ENCODE measurements around the gene CFAP43. TPM values are rescaled to one million over a fixed set of nuclear protein-coding genes. Genes with fewer than 3 reads are reported as not detected.
A peak's percentile ranks its signal among the peaks of the same experiment; 100 is the strongest.
"Not testable (repeated sequence)": the region's sequence is repeated elsewhere in the genome, so short reads cannot be mapped to it uniquely, and the experiment has no call there.

CFAP43 gene
- total RNA-seq, 1 experiment from 2014 or later, result 0.69 TPM

GRCh38 chr10:104256335-104256961, 24.3 kb upstream of the CFAP43 start:
- DNase-seq (ENCODE audit: low read depth), result no peak

DNA sequence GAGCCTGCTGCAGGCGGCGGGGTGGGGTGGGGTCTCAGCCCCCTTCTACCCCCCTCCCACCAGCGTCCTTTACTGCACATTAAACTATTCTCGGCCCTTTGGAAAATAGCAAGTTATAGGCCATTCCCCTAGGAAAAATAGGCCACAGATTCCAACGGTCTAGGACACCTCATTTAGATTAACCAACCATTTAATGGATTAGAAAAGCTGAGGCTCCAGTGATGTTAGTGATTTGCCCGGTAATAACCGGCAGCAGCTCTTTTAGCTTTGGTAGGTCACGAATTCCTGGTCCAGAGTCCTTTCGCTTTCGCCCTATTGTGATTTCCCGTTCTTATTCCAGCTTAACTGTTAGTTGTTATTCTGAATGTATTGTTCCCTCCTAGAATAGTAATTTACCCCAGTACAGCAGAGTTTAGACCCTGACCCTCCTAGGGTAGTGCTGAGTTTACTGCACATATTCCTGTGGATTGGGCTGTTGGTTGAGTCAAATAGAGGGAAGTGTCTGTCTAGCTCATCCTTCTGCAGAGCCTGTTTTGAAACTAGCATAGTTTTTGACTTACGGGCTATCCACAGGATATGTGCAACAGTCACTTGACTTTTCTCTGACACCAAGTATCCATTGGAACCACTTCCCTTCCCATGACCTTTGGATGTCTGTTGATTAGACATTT, 23.3 kb upstream of the CFAP43 start:
- peak; percentile 31 for DNase-seq (ENCODE audit: low read depth)

DNA sequence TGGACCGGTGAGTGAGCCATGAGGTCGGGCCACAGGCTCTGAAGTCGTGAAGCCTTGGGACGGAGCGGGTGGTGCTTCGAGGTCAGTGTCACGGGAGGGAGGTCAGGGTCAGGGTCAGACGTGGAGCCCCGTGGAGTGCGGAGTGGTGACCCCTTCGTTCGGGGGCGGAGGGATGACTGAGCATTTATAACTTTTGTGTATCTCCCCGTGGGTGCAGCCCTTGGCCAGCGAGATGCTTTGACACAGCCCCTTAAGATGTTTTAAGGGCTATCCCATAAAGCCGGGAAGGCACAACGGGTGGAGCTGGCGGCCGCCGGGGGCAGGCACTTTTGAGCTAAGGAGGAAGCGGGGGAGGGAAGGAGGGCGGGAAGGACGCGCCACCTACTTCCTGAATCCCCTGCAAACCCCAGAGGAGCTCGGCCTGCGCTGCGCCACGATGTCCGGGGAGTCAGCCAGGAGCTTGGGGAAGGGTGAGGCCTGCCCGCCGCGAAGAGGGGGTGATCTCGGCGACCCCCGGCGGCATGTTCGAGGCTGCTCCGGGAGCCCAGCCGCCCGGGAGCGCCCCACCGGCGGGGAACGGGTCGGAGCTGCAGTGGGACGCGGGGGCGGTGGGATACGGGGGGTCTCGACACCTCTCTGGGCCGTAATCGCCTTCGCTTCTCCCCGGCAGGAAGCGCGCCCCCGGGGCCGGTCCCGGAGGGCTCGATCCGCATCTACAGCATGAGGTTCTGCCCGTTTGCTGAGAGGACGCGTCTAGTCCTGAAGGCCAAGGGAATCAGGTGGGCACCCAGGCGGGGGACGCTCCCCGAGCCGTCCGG, 22.5 kb upstream of the CFAP43 start, which contains the start of gene GSTO1:
Gene GSTO1, plus strand, starts transcription at position 400 of the 818 bp plus-strand sequence. Its CDS starts 37 bp downstream, at position 437.
- DNase-seq (ENCODE audit: low read depth), result peak; percentile 84

DNA sequence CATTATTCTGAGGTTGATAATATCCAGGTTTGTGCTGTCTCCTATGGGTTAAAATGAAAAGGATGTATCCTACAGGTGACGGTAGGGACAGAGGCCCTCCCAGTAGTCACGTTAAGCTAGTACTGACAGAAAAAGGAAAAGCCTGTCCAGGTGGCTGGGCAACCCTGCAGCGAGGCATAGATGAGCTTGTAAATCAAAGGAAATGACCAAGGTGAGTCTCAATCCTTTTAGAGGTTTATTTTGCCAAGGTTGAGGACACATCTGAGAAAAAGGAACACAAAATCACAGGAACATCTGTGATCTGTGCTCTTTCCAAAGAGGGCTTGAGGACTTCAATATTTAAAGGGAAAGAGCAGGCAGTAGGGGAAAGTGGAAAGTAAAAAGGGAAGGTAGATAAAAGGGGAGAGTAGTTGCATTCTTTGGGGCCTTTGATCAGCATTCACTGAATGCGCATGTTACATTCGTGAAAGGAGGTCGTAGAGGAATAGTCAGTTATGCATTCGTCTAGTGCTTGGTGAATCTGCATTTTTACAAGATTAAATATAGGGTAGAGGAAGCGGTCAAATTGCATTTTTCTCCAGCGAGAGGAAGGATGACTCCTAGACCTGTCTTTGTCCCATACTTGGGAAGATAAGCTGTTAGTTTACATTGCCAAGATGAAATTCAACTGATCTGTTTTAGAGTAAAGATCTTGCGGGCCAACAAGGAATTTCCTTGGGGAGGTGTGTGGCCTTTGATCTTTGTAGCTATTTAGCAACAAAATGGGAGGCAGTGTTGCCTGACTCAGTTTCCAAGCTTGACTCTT, 21.6 kb upstream of the CFAP43 start:
- DNase-seq (ENCODE audit: low read depth), result no peak

- no peak for DNase-seq (ENCODE audit: low read depth)
Measured at GRCh38 chr10:104253106-104253505, 20.9 kb upstream of the CFAP43 start.

- no peak for DNase-seq (ENCODE audit: low read depth)
Measured at GRCh38 chr10:104252368-104252767, 20.2 kb upstream of the CFAP43 start.

DNA sequence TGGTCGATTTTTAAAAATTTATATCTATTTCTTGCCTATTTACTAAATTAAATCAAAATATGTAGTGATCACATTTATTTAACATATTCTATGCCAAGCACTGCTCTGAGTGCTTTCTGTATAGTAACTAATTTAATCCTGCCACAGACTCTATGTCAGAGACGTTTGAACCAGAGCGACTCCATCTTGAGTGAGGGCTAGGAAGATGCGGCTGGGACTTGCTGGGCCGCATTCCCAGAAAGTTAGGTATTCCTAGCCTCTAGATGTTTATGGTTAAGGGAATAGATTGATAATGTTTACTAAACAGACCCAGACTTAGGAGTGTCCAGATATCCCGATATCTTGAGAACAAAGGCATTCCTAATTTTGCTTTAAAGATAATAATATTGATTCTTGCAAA, 19.3 kb upstream of the CFAP43 start:
- DNase-seq (ENCODE audit: low read depth), result no peak

DNA sequence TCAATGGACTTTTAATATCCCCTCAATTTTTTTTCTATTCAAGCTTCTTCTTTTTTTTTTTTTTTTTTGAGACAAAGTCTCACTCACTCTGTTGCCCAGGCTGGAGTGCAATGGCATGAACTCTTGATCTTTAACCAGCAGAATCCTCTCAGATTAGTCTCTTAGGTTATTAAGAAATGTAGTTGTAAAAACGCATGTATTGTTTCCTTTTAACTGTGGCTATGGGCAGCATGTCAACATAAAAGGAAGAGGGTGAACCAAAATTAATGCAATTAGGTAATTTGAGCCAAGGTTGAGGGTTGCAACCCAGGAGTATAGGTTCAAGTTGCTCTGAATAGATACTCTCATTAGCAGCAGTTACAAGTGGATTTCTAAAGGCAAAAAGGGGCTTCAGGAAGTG, 18.2 kb upstream of the CFAP43 start:
- no peak for DNase-seq (ENCODE audit: low read depth)

DNA sequence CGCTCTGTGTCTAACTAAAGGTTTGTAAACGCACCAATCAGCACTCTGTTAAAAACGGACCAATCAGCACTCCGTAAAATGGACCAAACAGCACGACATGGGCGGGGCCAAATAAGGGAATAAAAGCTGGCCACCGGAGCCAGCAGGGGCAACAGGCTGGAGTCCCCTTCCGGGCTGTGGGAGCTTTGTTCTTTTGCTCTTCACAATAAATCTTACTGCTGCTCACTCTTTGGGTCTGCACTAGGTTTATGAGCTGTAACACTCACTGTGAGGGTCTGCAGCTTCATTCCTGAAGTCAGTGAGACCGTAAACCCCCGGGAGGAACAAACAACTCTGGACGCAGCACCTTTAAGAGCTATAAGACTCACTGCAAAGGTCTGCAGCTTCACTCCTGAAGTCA, 16.8 kb upstream of the CFAP43 start:
- not testable (repeated sequence) for DNase-seq (ENCODE audit: low read depth)

DNA sequence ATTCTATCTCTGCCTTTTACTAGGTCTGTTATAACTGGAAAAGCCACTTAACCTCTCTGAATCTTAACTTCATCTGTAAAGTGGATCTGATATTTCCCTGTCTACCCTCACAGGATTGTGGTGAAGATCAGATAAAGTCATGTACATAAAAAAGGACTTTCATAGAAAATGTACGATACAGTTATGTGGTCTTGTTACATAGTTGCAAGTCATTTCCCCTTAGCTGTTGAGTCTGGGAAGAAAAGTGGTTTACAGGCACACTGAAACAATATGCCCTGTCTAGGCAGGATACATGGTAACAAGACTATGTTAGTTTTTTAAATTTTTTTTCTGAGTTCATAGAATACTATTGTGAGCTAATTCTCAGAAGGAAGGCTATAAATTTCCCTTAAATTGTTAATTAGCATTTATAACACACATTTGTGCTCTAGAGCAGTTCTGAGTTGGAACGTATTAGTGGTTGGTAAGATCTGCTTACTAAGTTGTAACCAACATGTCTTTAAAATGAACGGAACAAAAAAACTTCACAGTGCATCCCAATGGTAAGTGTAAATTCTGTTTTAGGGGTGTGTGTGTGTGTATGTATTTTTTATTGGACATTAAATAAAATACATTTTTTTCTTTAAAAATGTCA, 15.5 kb upstream of the CFAP43 start:
- no peak for DNase-seq (ENCODE audit: low read depth)

- DNase-seq (ENCODE audit: low read depth), result no peak
Measured at GRCh38 chr10:104246976-104247375, 14.8 kb upstream of the CFAP43 start.

DNA sequence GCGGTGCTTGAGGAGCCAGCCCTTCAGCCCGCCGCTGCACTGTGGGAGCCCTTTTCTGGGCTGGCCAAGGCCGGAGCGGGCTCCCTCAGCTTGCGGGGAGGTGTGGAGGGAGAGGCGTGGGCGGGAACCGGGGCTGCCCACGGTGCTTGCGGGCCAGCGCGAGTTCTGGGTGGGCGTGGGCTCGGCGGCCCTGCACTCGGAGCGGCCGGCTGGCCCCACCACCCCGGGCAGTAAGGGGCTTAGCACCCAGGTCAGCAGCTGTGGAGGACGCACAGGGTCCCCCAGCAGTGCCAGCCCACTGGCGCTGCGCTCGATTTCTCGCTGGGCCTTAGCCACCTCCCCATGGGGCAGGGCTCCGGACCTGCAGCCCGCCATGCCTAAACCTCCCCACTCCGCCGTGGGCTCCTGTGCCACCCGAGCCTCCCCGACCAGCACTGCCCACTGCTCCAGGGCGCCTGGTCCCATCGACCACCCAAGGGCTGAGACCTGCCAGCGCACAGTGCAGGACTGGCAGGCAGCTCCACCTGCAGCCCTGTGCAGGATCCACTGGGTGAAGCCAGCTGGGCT, 13.0 kb upstream of the CFAP43 start:
- no peak for DNase-seq (ENCODE audit: low read depth)

DNA sequence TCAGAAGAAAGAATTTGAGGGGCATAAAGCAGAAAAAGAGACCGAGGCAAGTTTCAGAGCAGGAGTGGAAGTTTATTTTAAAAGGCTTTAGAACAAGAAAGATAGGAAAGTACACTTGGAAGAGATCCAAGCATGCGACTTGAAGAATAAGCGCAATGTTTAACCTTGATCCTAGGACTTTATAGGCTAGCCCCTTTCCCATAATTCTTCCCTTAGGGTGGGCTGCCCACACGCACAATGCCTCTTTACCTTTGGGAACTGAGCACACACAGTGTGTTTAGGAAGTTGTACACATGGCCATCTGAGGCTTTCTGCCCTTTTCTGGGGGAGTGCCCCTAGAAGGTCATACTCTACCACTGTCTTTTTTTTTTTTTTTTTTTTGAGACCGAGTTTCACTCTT, 11.3 kb upstream of the CFAP43 start:
- no peak for DNase-seq (ENCODE audit: low read depth)

- not testable (repeated sequence) for DNase-seq (ENCODE audit: low read depth)
Measured at GRCh38 chr10:104243009-104243408, 10.8 kb upstream of the CFAP43 start.

- DNase-seq (ENCODE audit: low read depth), result no peak
Measured at GRCh38 chr10:104242545-104242944, 10.4 kb upstream of the CFAP43 start.

DNA sequence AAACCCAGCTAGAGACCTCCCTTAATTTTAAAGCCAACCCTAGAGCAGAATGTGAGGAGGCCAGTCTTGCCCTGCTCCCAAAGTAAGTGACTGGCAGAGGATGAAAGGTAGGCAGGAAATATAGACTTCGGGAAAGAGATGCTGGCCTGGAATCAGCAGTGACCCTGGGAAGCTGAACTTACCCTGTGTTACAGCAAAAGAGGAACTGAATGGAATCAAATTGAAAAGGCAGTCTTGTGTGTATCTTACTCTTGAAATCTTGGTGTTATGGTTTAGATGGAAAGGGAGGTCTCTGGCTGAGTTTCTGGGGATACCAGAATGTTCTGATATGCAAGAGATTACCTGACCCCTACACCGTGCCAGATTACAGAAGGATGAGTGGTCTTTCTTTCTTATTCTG, 7.9 kb upstream of the CFAP43 start:
- DNase-seq (ENCODE audit: low read depth), result no peak

- no peak for DNase-seq (ENCODE audit: low read depth)
Measured at GRCh38 chr10:104235801-104236200, 3.6 kb upstream of the CFAP43 start.

GRCh38 chr10:104234934-104235333, 2.8 kb upstream of the CFAP43 start:
- no peak for DNase-seq (ENCODE audit: low read depth)

GRCh38 chr10:104233817-104234216, 1.7 kb upstream of the CFAP43 start:
- DNase-seq (ENCODE audit: low read depth), result no peak

DNA sequence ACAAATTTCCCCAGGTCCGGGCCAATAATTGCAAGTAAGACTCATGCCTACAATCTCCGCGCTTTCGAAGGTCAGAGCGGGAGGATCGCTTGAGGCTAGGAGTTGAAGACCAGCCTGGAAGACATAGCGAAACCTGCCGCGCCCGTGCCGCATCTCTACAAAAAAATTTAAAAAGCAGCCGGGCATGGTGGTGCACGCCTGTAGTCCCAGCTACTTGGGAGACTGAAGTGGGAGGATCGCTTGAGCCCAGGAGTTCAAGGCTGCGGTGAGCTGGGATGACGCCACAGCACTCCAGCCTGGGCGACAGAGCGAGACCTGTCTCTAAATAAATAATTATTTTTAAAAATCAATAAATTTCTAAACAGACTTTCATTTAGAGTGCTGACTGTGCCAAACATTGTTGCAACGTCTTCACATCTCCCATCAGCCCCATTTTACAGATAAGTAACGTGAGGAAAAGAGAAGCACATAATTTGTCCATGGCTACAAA, 494 bp upstream of the CFAP43 start:
- peak; percentile 7 for DNase-seq (ENCODE audit: low read depth)

DNA sequence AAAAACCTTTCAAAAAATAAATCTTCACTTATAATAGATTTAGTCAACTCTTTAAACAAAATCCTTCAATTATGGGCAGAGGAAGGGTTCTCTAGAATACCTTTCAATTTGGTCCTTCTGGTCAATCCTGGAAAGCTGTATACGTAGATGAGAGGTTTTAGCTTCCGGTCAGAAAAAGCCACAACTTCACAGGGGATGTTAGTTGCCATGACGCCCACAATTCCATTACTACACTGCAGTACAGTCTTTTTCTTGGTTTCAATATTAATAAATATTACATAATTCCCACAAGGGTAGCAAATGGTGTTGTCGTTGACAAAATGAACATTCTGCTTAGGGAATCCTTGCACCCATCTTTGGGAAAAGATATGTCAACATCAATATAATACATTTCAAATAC, 1.7 kb downstream of the CFAP43 start:
- DNase-seq (ENCODE audit: low read depth), result no peak

All from Daoy (cell line).